Fibroblast of lung (primary cell): ENCODE results near the gene RNF168. TPM values are rescaled to one million over a fixed set of nuclear protein-coding genes. Genes with fewer than 3 reads are reported as not detected.

Source experiments
- DNase-seq, 2 donors: peaks; one replicate each; pipeline versions ENCODE4 v3.0.0 to v3.0.0-alpha.2; 2010; ENCODE audit warnings: low read depth in 2 of 2
- H2AFZ ChIP-seq: 2 replicates; pipeline ENCODE4 v1.5.1; 2012; ENCODE audit warnings: low read length, control low read depth, inconsistent platforms
- H3K27ac ChIP-seq: 2 replicates; pipeline ENCODE4 v1.5.1; 2011; ENCODE audit warnings: low read length, control low read depth; ENCODE audit not compliant: insufficient read depth
- H3K27me3 ChIP-seq: 2 replicates; pipeline ENCODE4 v1.5.1; 2011; ENCODE audit warnings: mild to moderate bottlenecking, low read length; ENCODE audit not compliant: control insufficient read depth, insufficient read depth
- H3K36me3 ChIP-seq: 2 replicates; pipeline ENCODE4 v1.5.1; 2011; ENCODE audit warnings: low read length; ENCODE audit not compliant: control insufficient read depth, insufficient read depth
- H3K4me1 ChIP-seq: 2 replicates; pipeline ENCODE4 v1.5.1; 2011; ENCODE audit warnings: low read length; ENCODE audit not compliant: control insufficient read depth, insufficient read depth; ENCODE audit errors: extremely low read depth
- H3K4me2 ChIP-seq: 2 replicates; pipeline ENCODE4 v1.5.1; 2011; ENCODE audit warnings: low read length, control low read depth; ENCODE audit not compliant: insufficient read depth; ENCODE audit errors: extremely low read depth
- H3K4me3 ChIP-seq, 4 experiments: fragments of 200-600 bp in 1 of 4; sonication (generic) in 1 of 4; replicated peaks in 1 of 4; 2 replicates each; pipeline ENCODE4 v1.5.1; 2011 to 2016; ENCODE audit warnings: low read length in 4 of 4, low read depth in 3 of 4, mild to moderate bottlenecking in 3 of 4, control low read depth in 2 of 4, inconsistent platforms in 1 of 4, mixed read lengths in 1 of 4; ENCODE audit not compliant: insufficient read depth in 1 of 4; ENCODE audit errors: control extremely low read depth in 1 of 4
- H3K79me2 ChIP-seq: 2 replicates; pipeline ENCODE4 v1.5.1; 2012; ENCODE audit warnings: mild to moderate bottlenecking, low read length, inconsistent platforms; ENCODE audit not compliant: control insufficient read depth, insufficient read depth
- H3K9ac ChIP-seq: 2 replicates; pipeline ENCODE4 v1.5.1; 2011; ENCODE audit warnings: mild to moderate bottlenecking, low read length, control low read depth; ENCODE audit not compliant: insufficient read depth
- H3K9me3 ChIP-seq: 2 replicates; pipeline ENCODE4 v1.5.1; 2012; ENCODE audit warnings: low read depth, low read length; ENCODE audit not compliant: control insufficient read depth, insufficient read depth
- H4K20me1 ChIP-seq: 2 replicates; pipeline ENCODE4 v1.5.1; 2011; ENCODE audit warnings: low read length; ENCODE audit not compliant: control insufficient read depth, insufficient read depth; ENCODE audit errors: extremely low read depth
- EZH2 ChIP-seq: IDR thresholded peaks from 2 replicates; pipeline ENCODE4 v1.5.1; 2012; ENCODE audit warnings: low read length, control low read depth, mild to moderate bottlenecking; ENCODE audit errors: missing control alignments
- polyA plus RNA-seq, 2 donors: library from polyadenylated mRNA; depleted of rRNA in 1 of 2; stranded (reverse) in 1 of 2; unstranded in 1 of 2; fragments of >200 nt; gene quantifications; 2 replicates each; pipeline ENCODE4 v1.2.1, GENCODE V29; 2011 to 2012; ENCODE audit warnings: missing spikeins in 1 of 2
- total RNA-seq: library from RNA; depleted of rRNA; stranded (reverse); fragments of >200 nt; gene quantifications from 2 replicates; pipeline ENCODE4 v1.2.1, GENCODE V29; 2014
- TF ChIP-seq, protein P1 (sequence below), 2 donors: IDR thresholded peaks in 1 of 2; conservative IDR thresholded peaks in 1 of 2; 1 replicate in 1 of 2; 2 replicates in 1 of 2; pipeline ENCODE4 v1.5.1; 2011 to 2012; ENCODE audit warnings: low read length in 2 of 2, control low read depth in 1 of 2, inconsistent platforms in 1 of 2, low read depth in 1 of 2, mild to moderate bottlenecking in 1 of 2

Gene RNF168
- total and polyA plus RNA-seq, 2 donors (not counting 1 experiment from before 2014, with no cell fraction given): 3.1 to 13.7 TPM

DNA sequence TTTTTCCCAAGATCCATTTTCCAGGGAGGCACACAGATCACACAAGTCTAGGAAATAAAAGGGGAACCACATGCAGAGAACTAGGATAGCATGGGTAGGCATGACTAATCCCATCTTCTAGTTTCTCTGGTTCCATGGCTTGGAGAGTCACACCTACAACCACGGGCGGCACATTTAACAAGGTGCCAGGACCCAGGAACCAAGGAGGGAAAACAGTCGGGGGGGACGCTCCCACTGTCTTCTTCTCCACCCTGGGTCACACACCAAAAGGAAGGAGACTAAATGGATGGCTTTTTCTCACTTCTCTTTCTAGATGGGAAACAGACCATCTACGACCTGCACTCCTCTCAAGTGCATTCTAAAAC, 16.1 kb upstream of the RNF168 start:
- no peak for DNase-seq
- Histone ChIP-seq H3K9me3 (no peaks in the 10 kb centered on the region), H3K4me2 (no peak overlapping the region), H3K27ac (no peak overlapping the region), H3K4me3 (no peak overlapping the region), H2AFZ (no peak overlapping the region), H3K4me1 (no peaks in the 10 kb centered on the region), H3K36me3 (no peaks in the 10 kb centered on the region), H3K27me3 (no peaks in the 10 kb centered on the region), H4K20me1 (no peaks in the 10 kb centered on the region), H3K9ac (no peak overlapping the region), H3K79me2 (no peaks in the 10 kb centered on the region)
- no peak for TF ChIP-seq EZH2
- TF ChIP-seq, protein P1, sequence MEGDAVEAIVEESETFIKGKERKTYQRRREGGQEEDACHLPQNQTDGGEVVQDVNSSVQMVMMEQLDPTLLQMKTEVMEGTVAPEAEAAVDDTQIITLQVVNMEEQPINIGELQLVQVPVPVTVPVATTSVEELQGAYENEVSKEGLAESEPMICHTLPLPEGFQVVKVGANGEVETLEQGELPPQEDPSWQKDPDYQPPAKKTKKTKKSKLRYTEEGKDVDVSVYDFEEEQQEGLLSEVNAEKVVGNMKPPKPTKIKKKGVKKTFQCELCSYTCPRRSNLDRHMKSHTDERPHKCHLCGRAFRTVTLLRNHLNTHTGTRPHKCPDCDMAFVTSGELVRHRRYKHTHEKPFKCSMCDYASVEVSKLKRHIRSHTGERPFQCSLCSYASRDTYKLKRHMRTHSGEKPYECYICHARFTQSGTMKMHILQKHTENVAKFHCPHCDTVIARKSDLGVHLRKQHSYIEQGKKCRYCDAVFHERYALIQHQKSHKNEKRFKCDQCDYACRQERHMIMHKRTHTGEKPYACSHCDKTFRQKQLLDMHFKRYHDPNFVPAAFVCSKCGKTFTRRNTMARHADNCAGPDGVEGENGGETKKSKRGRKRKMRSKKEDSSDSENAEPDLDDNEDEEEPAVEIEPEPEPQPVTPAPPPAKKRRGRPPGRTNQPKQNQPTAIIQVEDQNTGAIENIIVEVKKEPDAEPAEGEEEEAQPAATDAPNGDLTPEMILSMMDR (conservative IDR thresholded peaks at IDR 0.05 in 1 of 2, IDR thresholded peaks at IDR 0.05 in 1 of 2; ENCODE audit: low read depth in 1 of 2, low read length in 2 of 2): no peak

DNA sequence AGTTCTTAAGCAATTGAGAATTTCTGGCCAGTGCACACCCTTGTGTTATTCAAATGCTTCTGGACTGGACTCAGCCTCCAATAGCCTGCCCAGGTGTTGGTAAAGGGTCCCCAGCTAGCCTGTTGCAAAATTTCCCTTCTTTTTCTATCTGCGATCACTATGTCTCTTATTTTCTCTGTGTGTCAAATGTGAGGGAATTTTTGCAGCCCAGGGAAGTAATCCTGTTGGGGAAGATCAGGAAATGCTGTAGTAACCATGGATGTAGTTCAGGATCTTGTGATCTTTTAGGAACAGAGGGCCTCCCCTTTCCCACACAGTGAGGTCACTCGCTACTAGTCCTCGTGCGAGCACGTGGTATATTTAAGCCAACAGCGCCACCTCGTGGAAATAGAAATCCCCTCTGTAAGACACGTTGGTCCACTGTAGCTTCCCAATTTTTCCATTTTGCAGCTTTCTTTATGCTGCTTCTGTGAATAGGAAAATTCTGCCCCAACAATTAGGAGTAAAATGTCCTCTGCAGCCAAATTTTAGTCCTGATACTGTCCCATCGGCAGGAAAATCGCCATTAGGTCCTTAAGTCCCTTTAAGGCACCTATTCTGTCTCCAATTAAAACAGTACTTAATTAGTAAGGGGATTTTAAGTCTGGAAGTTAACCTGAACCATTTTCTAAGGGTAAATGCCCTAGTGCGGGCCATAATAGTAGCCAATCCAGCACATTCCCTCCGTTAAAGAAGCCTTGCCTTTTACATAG, 15.6 kb upstream of the RNF168 start:
- DNase-seq: peak; percentile 52 to 79

DNA sequence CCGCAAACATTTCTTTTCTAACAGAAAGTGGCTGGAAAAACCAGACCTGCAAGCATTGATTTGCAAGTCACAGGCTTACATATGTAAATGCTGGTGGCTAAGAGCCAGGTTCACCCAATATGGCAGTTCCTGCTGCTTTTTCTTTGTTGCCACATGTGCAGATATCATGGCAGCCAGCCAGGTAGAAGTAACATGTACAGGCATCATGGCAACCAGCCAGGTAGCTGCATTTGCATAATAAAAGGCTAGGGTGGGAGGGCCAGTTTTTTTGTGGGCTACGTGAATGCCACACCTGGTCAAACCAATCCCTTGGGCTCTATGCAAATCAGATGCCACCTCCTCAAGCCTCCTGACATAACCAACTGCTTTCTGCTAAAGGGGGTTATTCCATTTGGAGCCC, 14.4 kb upstream of the RNF168 start:
- no peak overlapping the region for H3K27ac ChIP-seq
- DNase-seq: no peak
- no peaks in the 10 kb centered on the region for H3K4me1 ChIP-seq
- no peak overlapping the region for H3K9ac ChIP-seq
- H3K79me2 ChIP-seq: no peaks in the 10 kb centered on the region
- no peak overlapping the region for H2AFZ ChIP-seq
- no peaks in the 10 kb centered on the region for H3K27me3 ChIP-seq
- H3K36me3 ChIP-seq: no peaks in the 10 kb centered on the region
- TF ChIP-seq, protein P1 (conservative IDR thresholded peaks at IDR 0.05 in 1 of 2, IDR thresholded peaks at IDR 0.05 in 1 of 2; ENCODE audit: low read depth in 1 of 2, low read length in 2 of 2): no peak
- TF ChIP-seq EZH2: no peak
- no peak overlapping the region for H3K4me2 ChIP-seq
- no peak overlapping the region for H3K4me3 ChIP-seq
- H3K9me3 ChIP-seq: no peaks in the 10 kb centered on the region
- no peaks in the 10 kb centered on the region for H4K20me1 ChIP-seq

More for the DNA sequence above, 15.6 kb upstream of the RNF168 start:
- H2AFZ ChIP-seq: no peak overlapping the region
- no peaks in the 10 kb centered on the region for H3K4me1 ChIP-seq
- no peak for TF ChIP-seq EZH2
- TF ChIP-seq, protein P1 (conservative IDR thresholded peaks at IDR 0.05 in 1 of 2, IDR thresholded peaks at IDR 0.05 in 1 of 2; ENCODE audit: low read depth in 1 of 2, low read length in 2 of 2): peak; percentile 30 to 42
- H4K20me1 ChIP-seq: no peaks in the 10 kb centered on the region
- no peaks in the 10 kb centered on the region for H3K9me3 ChIP-seq
- no peaks in the 10 kb centered on the region for H3K79me2 ChIP-seq
- no peaks in the 10 kb centered on the region for H3K36me3 ChIP-seq
- no peak overlapping the region for H3K9ac ChIP-seq
- H3K27ac ChIP-seq: no peak overlapping the region
- no peaks in the 10 kb centered on the region for H3K27me3 ChIP-seq
- H3K4me3 ChIP-seq: no peak overlapping the region
- no peak overlapping the region for H3K4me2 ChIP-seq
